C4-2B (cell line): Measurements from ENCODE around the gene SNN.

Experiments used
- CTCF ChIP-seq: fragments of 450-650 bp; conservative IDR thresholded peaks from 2 replicates; pipeline ENCODE4 v1.5.1; 2017; ENCODE audit warnings: mild to moderate bottlenecking
- ZFX ChIP-seq: fragments of 450-650 bp; IDR thresholded peaks from 2 replicates; pipeline ENCODE4 v1.6.1; 2017

GRCh38 chr16:11667824-11668622 lies at the start of gene SNN:
- TF ChIP-seq CTCF = no peak
- 0 out of 2 replicates have a peak, but pooled peaks have one; percentile 10 for TF ChIP-seq ZFX
